Activated CD4-positive, alpha-beta T cell treated with anti-CD3 and anti-CD28 coated beads for 36 hours (primary cell): ENCODE measurements around the gene RPL37. TPM values are rescaled to one million over a fixed set of nuclear protein-coding genes. Genes with fewer than 3 reads are reported as not detected.
"Not testable (repeated sequence)": the region's sequence is repeated elsewhere in the genome, so short reads cannot be mapped to it uniquely, and the experiment has no call there.

Source experiments
- ATAC-seq: fragments of 200-7000 bp; cut with Tn5 transposase; one replicate; pipeline ENCODE4 v1.10.0; 2021; ENCODE audit warnings: mild to moderate bottlenecking, moderate library complexity
- CTCF ChIA-PET: fragments of 350-600 bp; sonication (Branson Sonifier 250); formaldehyde crosslinking; loops from one replicate; lab custom pipeline; 2021; ENCODE audit warnings: antibody characterized with exemption; lab: Charles Lee
- POLR2A ChIA-PET: fragments of 350-600 bp; sonication (Branson Sonifier 250); formaldehyde crosslinking; loops from one replicate; lab custom pipeline; 2021; ENCODE audit warnings: antibody characterized with exemption, inconsistent platforms; lab: Charles Lee
- DNase-seq: peaks from one replicate; pipeline ENCODE4 v3.0.0-alpha.2; 2020
- H3K27ac Mint-ChIP-seq: one replicate; pipeline ENCODE4 v1.8.0; 2021; ENCODE audit warnings: mixed read lengths
- H3K27me3 Mint-ChIP-seq: one replicate; pipeline ENCODE4 v1.8.0; 2021; ENCODE audit warnings: mixed read lengths
- H3K36me3 Mint-ChIP-seq: one replicate; pipeline ENCODE4 v1.8.0; 2021; ENCODE audit warnings: low read depth, mixed read lengths
- H3K4me1 Mint-ChIP-seq: one replicate; pipeline ENCODE4 v1.8.0; 2021; ENCODE audit warnings: mixed read lengths
- H3K4me3 Mint-ChIP-seq: one replicate; pipeline ENCODE4 v1.8.0; 2021; ENCODE audit warnings: mild to moderate bottlenecking, moderate library complexity, mixed read lengths
- H3K9me3 Mint-ChIP-seq: one replicate; pipeline ENCODE4 v1.8.0; 2021; ENCODE audit warnings: low read depth, mixed read lengths
- intact Hi-C, 2 experiments: fragments of 100-400 bp; cut with DNase I in 1 of 2; cut with micrococcal nuclease in 1 of 2; formaldehyde crosslinking; loops; one replicate each; pipeline versions ENCODE4 v1.14.2 to v1.15.1; 2022 to 2024; cut with DNase I, micrococcal nuclease
- total RNA-seq, 2 experiments: library from RNA; stranded (reverse); gene quantifications; one replicate each; pipeline ENCODE4 v1.2.3, GENCODE V29; 2021

The RPL37 gene
- total RNA-seq, 2 experiments from 2014 or later = 1,915 to 1,951 TPM

DNA sequence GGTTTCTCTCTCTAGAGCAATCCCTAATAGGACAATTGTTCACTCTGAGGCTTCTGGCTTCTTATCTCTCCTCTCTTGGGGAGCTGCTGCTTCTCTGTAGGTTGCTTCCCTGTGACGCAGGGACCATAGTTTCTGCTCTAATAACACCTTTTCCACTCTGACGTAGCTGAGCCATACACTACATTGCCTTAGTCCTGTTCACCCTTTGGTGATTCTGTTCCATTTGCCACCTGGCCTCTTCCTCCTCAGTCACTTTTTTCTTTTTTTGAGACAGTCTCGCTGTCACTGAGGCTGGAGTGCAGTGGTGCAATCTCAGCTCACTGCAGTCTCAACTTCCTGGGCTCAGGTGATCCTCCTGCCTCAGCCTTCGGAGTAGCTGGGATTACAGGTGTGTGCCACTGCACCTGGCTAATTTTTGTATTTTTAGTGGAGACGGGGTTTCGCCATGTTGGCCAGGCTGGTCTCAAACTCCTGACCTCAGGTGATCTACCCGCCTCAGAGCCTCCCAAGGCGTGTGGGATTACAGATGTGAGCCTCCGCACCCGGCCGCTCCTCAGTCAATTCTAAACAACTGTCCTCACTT is 9.5 kb downstream of the RPL37 start:
- H3K9me3 Mint-ChIP-seq, H3K27ac Mint-ChIP-seq, intact Hi-C loops, H3K4me3 Mint-ChIP-seq, H3K27me3 Mint-ChIP-seq, DNase-seq: not testable (repeated sequence)
- ATAC-seq = peak; percentile 20
- H3K4me1 Mint-ChIP-seq = peaks cover 23% of the 10 kb centered on the region
- ChIA-PET POLR2A (interaction anchor here (0.6 to 1.2 kb wide), 2 partner anchors 12 to 78 kb away, joined by 3 to 6 read pairs; no protein-coding TSS in a partner anchor), CTCF (interaction anchor here (1.4 kb wide), 1 partner anchor 11 kb away, joined by 4 read pairs; no protein-coding TSS in a partner anchor)
- peaks cover 46% of the 10 kb centered on the region for H3K36me3 Mint-ChIP-seq

DNA sequence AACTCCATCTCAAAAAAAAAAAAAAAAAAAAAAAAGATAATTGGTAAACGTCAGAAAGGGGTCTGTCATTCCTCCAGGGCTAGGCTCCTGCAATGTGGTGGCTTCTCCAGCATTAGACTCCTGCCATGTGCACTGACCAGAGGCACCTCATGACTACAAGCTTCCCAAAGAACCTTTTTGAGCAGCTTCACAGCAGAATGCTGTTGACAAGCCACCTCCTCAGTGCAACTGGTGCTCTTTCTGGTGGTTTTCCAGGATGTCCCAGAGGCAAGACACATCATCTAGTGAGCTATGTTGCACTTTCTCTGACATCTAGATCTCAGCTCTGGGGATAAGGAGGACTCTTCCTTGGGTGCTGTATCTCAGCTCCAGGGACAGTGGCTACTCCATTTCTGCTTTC is 11.6 kb downstream of the RPL37 start:
- ChIA-PET POLR2A (interaction anchor here (0.6 to 0.8 kb wide), 3 partner anchors 9 to 322 kb away, joined by 3 to 5 read pairs (median 3); no protein-coding TSS in a partner anchor), CTCF (interaction anchor here (1.0 kb wide), 1 partner anchor 10 kb away, joined by 3 read pairs; no protein-coding TSS in a partner anchor)
- Mint-ChIP-seq H3K9me3 (no peaks in the 10 kb centered on the region), H3K27ac (no peak overlapping the region), H3K4me3 (no peak overlapping the region), H3K4me1 (peaks cover 4% of the 10 kb centered on the region), H3K36me3 (peaks cover 26% of the 10 kb centered on the region), H3K27me3 (no peaks in the 10 kb centered on the region)
- ATAC-seq = no peak
- intact Hi-C loops = no loop called here
- DNase-seq = no peak

DNA sequence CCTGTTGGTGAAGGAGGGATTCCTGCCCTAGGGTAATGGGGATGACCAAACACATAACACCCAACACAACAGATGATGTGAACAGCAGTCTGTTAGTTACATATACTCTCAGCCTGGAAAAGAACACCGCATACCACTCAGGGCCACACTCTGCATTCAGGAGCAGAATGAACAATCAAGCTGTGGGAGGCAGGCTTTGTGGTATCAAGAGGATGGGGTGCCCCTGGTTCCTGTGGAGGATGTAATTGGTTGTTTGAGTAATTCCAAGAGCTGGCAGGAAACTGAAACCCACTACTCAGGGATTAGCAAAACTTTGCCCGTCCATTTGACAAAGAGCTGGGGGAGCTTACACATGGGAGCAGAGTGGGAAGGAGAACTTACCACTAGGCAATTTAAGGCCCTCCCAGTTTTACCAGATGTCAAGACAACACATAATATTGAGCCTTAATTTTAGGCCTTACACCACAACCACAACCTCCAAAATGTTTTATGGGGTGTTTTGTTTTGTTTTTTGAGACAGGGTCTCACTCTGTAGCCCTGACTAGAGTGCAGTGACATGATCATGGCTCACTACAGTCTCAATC is 21.2 kb downstream of the RPL37 start:
- Mint-ChIP-seq H3K27me3 (no peaks in the 10 kb centered on the region), H3K27ac (peak overlapping the region; percentile 26), H3K9me3 (no peaks in the 10 kb centered on the region), H3K4me1 (peaks cover 10% of the 10 kb centered on the region), H3K4me3 (no peak overlapping the region), H3K36me3 (peaks cover 3% of the 10 kb centered on the region)
- peak; percentile 97 for ATAC-seq
- ChIA-PET POLR2A (interaction anchor here (0.9 to 1.3 kb wide), 3 partner anchors 12 to 22 kb away, joined by 4 to 15 read pairs (median 6); partner anchors contain the start of gene RPL37), CTCF (interaction anchor here (0.7 to 0.9 kb wide), 6 partner anchors 9 to 1137 kb away, joined by 3 to 5 read pairs (median 4); partner anchors contain the start of gene RPL37)
- DNase-seq = peak; percentile 77
- intact Hi-C loops = loop anchor here (1.0 kb wide), 3 partner anchors 15 to 21 kb away; partner anchors contain the start of gene PRKAA1 (in 1 of the 2)

DNA sequence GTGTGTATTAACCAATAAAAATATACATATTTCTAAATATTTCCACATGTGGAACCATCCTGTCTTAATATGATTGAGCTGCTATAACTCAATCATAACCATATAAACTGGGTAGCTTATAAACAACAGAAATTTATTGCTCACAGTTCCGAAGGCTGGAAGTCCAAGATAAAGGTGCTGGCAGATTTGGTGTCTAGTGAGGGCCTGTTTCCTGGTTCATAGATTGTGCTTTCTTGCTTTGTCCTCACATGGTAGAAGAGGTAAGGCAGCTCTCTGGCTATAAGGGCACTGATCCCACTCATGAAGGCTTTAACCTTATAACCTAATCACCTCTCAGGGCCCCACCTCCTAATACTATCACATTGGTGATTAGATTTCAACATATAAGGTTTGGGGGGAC is 22.9 kb downstream of the RPL37 start:
- intact Hi-C loops = no loop called here

GRCh38 chr5:40801771-40802562 is 33.1 kb downstream of the RPL37 start:
- intact Hi-C loops = no loop called here
- Mint-ChIP-seq H3K36me3 (no peaks in the 10 kb centered on the region), H3K9me3 (no peaks in the 10 kb centered on the region), H3K27ac (no peak overlapping the region), H3K4me3 (no peak overlapping the region), H3K27me3 (peaks cover 2% of the 10 kb centered on the region), H3K4me1 (peaks cover 2% of the 10 kb centered on the region)
- no peak for DNase-seq
- ChIA-PET POLR2A (interaction anchor here (0.6 kb wide), 1 partner anchor 1102 kb away, joined by 3 read pairs; the partner anchor contains the start of gene RIMOC1), CTCF (no interaction called here)
- ATAC-seq = no peak

More for the DNA sequence above, 22.9 kb downstream of the RPL37 start:
- CTCF ChIA-PET = interaction anchor here (0.8 to 1.3 kb wide), 2 partner anchors 16 to 39 kb away, joined by 3 to 5 read pairs; no protein-coding TSS in a partner anchor
- Mint-ChIP-seq H3K9me3 (no peaks in the 10 kb centered on the region), H3K4me3 (no peak overlapping the region), H3K27me3 (no peaks in the 10 kb centered on the region), H3K4me1 (peaks cover 10% of the 10 kb centered on the region), H3K36me3 (no peaks in the 10 kb centered on the region), H3K27ac (no peak overlapping the region)
- POLR2A ChIA-PET = no interaction called here
- no peak for ATAC-seq
- DNase-seq = no peak

GRCh38 chr5:40799258-40799657 is 35.8 kb downstream of the RPL37 start:
- intact Hi-C loops = no loop called here
- no peak for DNase-seq
- no peaks in the 10 kb centered on the region for H3K9me3 Mint-ChIP-seq
- H3K27me3 Mint-ChIP-seq = peaks cover 2% of the 10 kb centered on the region
- peaks cover 19% of the 10 kb centered on the region for H3K36me3 Mint-ChIP-seq
- POLR2A ChIA-PET = interaction anchor here (2.1 kb wide), 1 partner anchor 33 kb away, joined by 11 read pairs; no protein-coding TSS in a partner anchor
- CTCF ChIA-PET = interaction anchor here (0.7 to 1.5 kb wide), 5 partner anchors 8 to 390 kb away, joined by 3 to 6 read pairs (median 3); no protein-coding TSS in a partner anchor
- ATAC-seq = no peak
- H3K27ac Mint-ChIP-seq = no peak overlapping the region
- no peak overlapping the region for H3K4me3 Mint-ChIP-seq
- peaks cover 26% of the 10 kb centered on the region for H3K4me1 Mint-ChIP-seq

DNA sequence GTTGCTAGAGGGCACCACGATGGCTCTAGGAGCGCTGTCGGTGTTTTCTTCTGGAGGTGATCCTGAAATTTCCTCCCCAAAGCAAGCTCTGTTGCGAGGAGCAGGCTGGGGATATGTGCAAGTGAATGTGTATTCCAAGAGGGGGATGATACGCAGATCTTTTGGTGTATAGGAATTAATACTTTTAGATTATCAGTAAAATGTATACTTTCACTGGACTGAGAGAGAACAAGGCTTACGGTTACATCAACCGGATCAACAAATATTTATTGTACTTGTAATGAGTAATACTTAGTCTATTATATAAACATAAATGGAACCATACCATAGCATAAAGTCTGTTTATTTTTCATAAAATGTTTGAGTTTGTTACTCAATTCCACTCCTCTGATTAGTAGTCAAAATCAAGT is 36.2 kb downstream of the RPL37 start:
- H3K9me3 Mint-ChIP-seq = no peaks in the 10 kb centered on the region
- intact Hi-C loops = loop anchor here (1.0 kb wide), 5 partner anchors 14 to 80 kb away; partner anchors contain the start of genes TTC33 (in 2 of the 2) and RPL37 (in 1 of the 2)
- DNase-seq (no peak), ATAC-seq (no peak)
- H3K27ac Mint-ChIP-seq = no peak overlapping the region
- H3K36me3 Mint-ChIP-seq = peaks cover 22% of the 10 kb centered on the region
- CTCF ChIA-PET = interaction anchor here (0.7 to 1.5 kb wide), 5 partner anchors 9 to 391 kb away, joined by 3 to 6 read pairs (median 3); no protein-coding TSS in a partner anchor
- POLR2A ChIA-PET = interaction anchor here (0.6 to 2.1 kb wide), 4 partner anchors 22 to 393 kb away, joined by 3 to 11 read pairs (median 3); no protein-coding TSS in a partner anchor
- peaks cover 2% of the 10 kb centered on the region for H3K27me3 Mint-ChIP-seq
- peaks cover 30% of the 10 kb centered on the region for H3K4me1 Mint-ChIP-seq
- peak overlapping the region; percentile 82 for H3K4me3 Mint-ChIP-seq

DNA sequence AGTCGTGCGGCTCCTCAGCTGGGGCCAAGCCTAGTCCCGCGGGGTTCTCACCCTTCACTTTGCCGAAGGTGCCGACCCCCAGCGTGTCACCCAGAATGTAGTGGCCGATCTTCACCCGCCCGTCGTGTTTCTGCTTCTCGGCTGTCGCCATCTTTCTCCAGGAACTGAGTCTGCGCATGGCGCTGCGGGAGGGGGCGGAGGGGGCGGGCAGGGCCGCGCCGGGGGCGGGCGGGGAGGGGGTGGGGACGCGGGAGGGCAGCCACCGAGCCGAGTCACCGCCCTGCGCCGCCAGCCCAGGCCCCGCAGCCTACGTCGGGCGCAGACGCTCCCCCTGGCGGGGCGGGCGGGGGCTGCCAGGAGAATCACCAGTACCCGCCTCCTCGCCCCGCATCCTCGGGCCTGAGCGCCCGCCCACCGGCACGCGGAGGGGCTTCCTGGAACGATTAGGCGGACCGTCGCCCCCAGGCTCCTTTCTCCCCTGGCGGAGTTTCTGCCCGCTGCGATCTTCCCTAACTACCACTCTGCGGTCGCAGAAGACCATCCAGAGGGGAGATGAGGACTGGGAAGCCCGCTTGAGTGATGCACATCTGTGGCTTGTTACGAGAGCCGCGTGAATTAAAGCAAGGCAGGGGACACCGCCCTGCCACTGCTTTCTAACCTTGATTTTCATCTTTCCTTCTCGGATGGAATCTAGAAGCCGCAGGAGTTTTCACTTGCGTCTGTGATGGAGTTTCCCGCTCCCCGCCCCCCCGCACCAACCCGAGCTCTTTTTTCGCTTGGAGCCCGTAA is 36.8 kb downstream of the RPL37 start, which contains the start of gene PRKAA1:
PRKAA1 (minus strand) TSS at position 363 of the 789 bp plus-strand sequence; CDS start at position 178, 185 bp downstream.
- intact Hi-C loops = loop anchor here (1.0 kb wide), 5 partner anchors 15 to 81 kb away; partner anchors contain the start of genes TTC33 (in 2 of the 2) and RPL37 (in 1 of the 2)
- DNase-seq (peak; percentile 93), ATAC-seq (peak; percentile 94)
- Mint-ChIP-seq H3K36me3 (peaks cover 24% of the 10 kb centered on the region), H3K9me3 (no peaks in the 10 kb centered on the region), H3K4me1 (peaks cover 35% of the 10 kb centered on the region), H3K27me3 (peaks cover 2% of the 10 kb centered on the region), H3K27ac (peak within 1 kb of the TSS; percentile 78), H3K4me3 (peak within 1 kb of the TSS; percentile 82)
- ChIA-PET CTCF (interaction anchor here (1.0 to 1.5 kb wide), 4 partner anchors 10 to 391 kb away, joined by 3 to 6 read pairs (median 4); no protein-coding TSS in a partner anchor), POLR2A (interaction anchor here (0.6 to 2.1 kb wide), 4 partner anchors 21 to 392 kb away, joined by 3 to 11 read pairs (median 3); no protein-coding TSS in a partner anchor)

GRCh38 chr5:40797273-40798011 is 37.6 kb downstream of the RPL37 start:
- Mint-ChIP-seq H3K27me3 (peaks cover 2% of the 10 kb centered on the region), H3K36me3 (peaks cover 24% of the 10 kb centered on the region), H3K4me3 (peak overlapping the region; percentile 82), H3K9me3 (no peaks in the 10 kb centered on the region), H3K27ac (peak overlapping the region; percentile 78), H3K4me1 (peaks cover 40% of the 10 kb centered on the region)
- intact Hi-C loops = loop anchor here (1.0 kb wide), 6 partner anchors 16 to 82 kb away; partner anchors contain the start of genes TTC33 (in 2 of the 2) and RPL37 (in 1 of the 2)
- DNase-seq (peak; percentile 88), ATAC-seq (peak; percentile 43)
- CTCF ChIA-PET = interaction anchor here (0.5 to 1.5 kb wide), 4 partner anchors 11 to 64 kb away, joined by 3 to 6 read pairs (median 4); no protein-coding TSS in a partner anchor
- POLR2A ChIA-PET = interaction anchor here (0.8 to 2.1 kb wide), 3 partner anchors 20 to 391 kb away, joined by 3 to 11 read pairs (median 3); no protein-coding TSS in a partner anchor
